Activated T-cell treated with anti-CD3 and anti-CD28 coated beads, Interleukin-2, amount 50 U/mL, for 72 hours (primary cell): ENCODE data around the gene MSH3. TPM values are rescaled to one million over a fixed set of nuclear protein-coding genes. Genes with fewer than 3 reads are reported as not detected.

ENCODE experiments used
- ATAC-seq, 2 donors: fragments of 150-1000 bp; cut with Tn5 transposase; replicated peaks in 1 of 2; 2 replicates each; pipeline ENCODE4 v1.10.0; 2021; ENCODE audit warnings: moderate library complexity in 2 of 2, mild to moderate bottlenecking in 1 of 2
- DNase-seq, 2 donors: peaks; one replicate each; pipeline ENCODE4 v3.0.0; 2021 to 2022; ENCODE audit warnings: mixed read lengths in 1 of 2
- H3K27ac Mint-ChIP-seq: one replicate; pipeline ENCODE4 v1.8.0; 2022; ENCODE audit warnings: mild to moderate bottlenecking, moderate library complexity, mixed read lengths
- H3K27me3 Mint-ChIP-seq: one replicate; pipeline ENCODE4 v1.8.0; 2022; ENCODE audit warnings: low read depth, mixed read lengths
- H3K36me3 Mint-ChIP-seq, 2 donors: one replicate each; pipeline ENCODE4 v1.8.0; 2022; ENCODE audit warnings: mixed read lengths in 2 of 2, mild to moderate bottlenecking in 1 of 2; ENCODE audit not compliant: insufficient read depth in 2 of 2
- H3K4me1 Mint-ChIP-seq: one replicate; pipeline ENCODE4 v1.8.0; 2022; ENCODE audit warnings: low read depth, mixed read lengths
- H3K4me3 Mint-ChIP-seq, 2 donors: one replicate each; pipeline ENCODE4 v1.8.0; 2022; ENCODE audit warnings: mild to moderate bottlenecking in 2 of 2, mixed read lengths in 2 of 2, moderate library complexity in 2 of 2
- H3K9me3 Mint-ChIP-seq, 2 donors: one replicate each; pipeline ENCODE4 v1.8.0; 2022; ENCODE audit warnings: mixed read lengths in 2 of 2
- total RNA-seq, 2 donors: library from RNA; stranded (reverse); gene quantifications; one replicate each; pipeline ENCODE4 v1.2.3, GENCODE V29; 2022

Gene MSH3
- total RNA-seq, 2 donors from 2014 or later, result 22.0 to 24.4 TPM

DNA sequence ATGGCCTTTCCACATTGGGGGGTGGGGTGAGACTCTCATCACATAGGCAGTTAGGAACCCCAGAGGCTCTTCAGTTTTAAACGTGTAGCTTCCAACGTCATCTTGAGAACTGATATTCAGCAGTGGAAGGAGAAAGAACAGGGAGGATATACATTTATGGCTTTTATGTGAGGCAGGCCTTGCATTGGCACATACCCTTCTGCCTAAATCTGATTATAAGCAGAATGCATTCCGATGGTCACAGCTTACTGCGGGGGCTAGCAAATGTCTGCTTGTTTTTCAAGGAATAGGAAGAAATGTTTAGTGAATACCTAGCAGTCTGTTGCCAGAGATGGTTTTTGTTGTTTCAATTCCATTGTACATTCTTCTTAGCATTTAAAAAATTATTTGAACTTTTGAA is 99.3 kb downstream of the MSH3 start:
- Mint-ChIP-seq H3K27me3 (no peaks in the 10 kb centered on the region), H3K4me1 (peaks cover 47% of the 10 kb centered on the region), H3K36me3 (peaks cover 6 to 18% of the 10 kb centered on the region in 2 donors), H3K9me3 (peaks cover 0 to 2% of the 10 kb centered on the region in 2 donors), H3K4me3 (no peak overlapping the region), H3K27ac (no peak overlapping the region)
- ATAC-seq (no peak), DNase-seq (no peak)

DNA sequence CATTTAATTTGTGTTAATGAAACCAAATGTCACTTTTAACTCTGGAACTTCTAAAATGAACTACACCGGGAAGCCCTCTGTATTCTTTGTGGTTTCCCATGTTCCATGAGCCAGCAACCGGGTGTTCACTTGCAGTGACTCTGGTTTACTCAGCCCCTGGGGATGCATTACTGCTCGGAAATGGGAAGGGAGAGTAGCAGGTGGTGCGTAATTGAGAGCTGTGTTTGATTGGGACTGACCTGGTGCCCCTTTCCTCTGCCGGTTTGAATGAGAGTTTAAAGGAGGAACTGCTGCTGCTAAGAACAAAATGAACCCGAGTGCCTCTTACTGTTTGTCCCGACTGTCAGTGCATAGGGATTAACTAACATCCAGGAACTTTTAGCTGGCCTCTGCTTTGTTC is 100.4 kb downstream of the MSH3 start:
- H3K9me3 Mint-ChIP-seq, result peaks cover 0 to 2% of the 10 kb centered on the region in 2 donors
- peaks cover 59% of the 10 kb centered on the region for H3K4me1 Mint-ChIP-seq
- H3K4me3 Mint-ChIP-seq, result peak overlapping the region; percentile 77 to 90
- peak overlapping the region; percentile 96 for H3K27ac Mint-ChIP-seq
- peak; percentile 45 to 55 for ATAC-seq
- no peaks in the 10 kb centered on the region for H3K27me3 Mint-ChIP-seq
- DNase-seq, result peak; percentile 44 to 57
- peaks cover 10 to 18% of the 10 kb centered on the region in 2 donors for H3K36me3 Mint-ChIP-seq

DNA sequence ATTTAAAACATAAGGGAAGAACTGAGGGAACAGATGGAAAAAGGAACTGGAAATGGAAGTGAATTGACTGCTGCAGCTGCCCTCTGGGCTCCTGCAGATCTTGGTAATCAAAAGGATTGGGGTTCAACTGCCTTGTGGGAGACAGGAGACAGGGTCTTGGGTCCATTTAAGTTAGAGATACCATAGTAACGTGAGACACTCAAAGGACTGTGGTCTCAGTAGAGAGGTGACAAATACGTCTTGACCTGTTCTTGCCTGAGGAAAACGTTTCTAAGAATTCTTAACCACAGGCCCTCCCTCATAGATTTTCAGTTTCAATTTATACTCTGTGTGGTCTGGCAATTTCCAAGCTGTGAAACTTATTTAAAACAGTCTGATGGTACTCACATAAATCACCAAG is 101.2 kb downstream of the MSH3 start:
- Mint-ChIP-seq H3K4me3 (peak overlapping the region; percentile 77 to 90), H3K9me3 (peaks cover 0 to 2% of the 10 kb centered on the region in 2 donors), H3K36me3 (peaks cover 10 to 17% of the 10 kb centered on the region in 2 donors), H3K27me3 (no peaks in the 10 kb centered on the region), H3K27ac (peak overlapping the region; percentile 96), H3K4me1 (peaks cover 66% of the 10 kb centered on the region)
- DNase-seq (peak; percentile 31 to 48), ATAC-seq (peak; percentile 78 to 79)

DNA sequence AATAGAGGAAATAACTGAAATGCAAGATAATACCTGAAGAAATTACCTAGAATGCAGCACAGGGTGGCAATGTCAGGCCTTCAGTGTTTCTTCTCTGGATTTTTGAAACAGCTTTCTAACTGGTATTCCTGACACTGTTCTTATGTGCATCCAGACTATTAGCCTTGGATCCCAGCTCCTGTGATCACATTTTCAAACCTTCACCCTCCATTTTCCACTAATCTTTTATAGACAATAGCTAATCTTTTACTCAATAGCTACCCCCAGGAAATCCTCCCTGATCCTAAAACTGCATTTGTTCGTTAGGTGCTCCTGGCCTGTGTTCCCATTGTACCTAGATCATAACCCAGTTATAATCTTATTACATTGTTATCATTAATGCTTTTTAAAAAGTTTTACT is 101.8 kb downstream of the MSH3 start:
- H3K9me3 Mint-ChIP-seq, result peaks cover 0 to 2% of the 10 kb centered on the region in 2 donors
- DNase-seq, result no peak
- peak overlapping the region; percentile 77 to 90 for H3K4me3 Mint-ChIP-seq
- no peaks in the 10 kb centered on the region for H3K27me3 Mint-ChIP-seq
- peak overlapping the region; percentile 96 for H3K27ac Mint-ChIP-seq
- H3K4me1 Mint-ChIP-seq, result peaks cover 73% of the 10 kb centered on the region
- ATAC-seq, result no peak
- H3K36me3 Mint-ChIP-seq, result peaks cover 9 to 19% of the 10 kb centered on the region in 2 donors

DNA sequence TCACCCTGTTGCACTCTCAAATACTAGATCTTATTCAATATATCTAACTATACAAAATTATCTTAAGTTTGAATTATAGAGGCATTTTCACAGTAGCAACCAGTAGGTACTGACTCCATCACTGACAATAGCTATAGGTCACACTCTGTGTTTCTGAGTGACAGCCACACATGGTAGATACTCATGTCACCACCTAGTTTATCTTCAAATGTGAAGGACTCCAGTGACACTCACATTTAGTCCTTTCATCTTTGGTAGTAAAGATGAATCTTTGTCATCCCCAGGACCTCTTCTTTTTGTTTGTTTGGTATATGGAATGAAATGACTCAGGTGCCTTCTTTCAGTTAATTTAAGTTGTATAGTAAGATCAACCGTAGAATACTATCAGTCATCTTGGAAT is 102.8 kb downstream of the MSH3 start:
- Mint-ChIP-seq H3K27ac (peak overlapping the region; percentile 16), H3K9me3 (no peaks in the 10 kb centered on the region), H3K4me1 (peaks cover 75% of the 10 kb centered on the region), H3K36me3 (peaks cover 9 to 15% of the 10 kb centered on the region in 2 donors), H3K27me3 (no peaks in the 10 kb centered on the region), H3K4me3 (peak overlapping the region in 1 of 2 donors; percentile 7)
- ATAC-seq (peak; percentile 81 to 82), DNase-seq (peak in 1 of 2 donors; percentile 38)

DNA sequence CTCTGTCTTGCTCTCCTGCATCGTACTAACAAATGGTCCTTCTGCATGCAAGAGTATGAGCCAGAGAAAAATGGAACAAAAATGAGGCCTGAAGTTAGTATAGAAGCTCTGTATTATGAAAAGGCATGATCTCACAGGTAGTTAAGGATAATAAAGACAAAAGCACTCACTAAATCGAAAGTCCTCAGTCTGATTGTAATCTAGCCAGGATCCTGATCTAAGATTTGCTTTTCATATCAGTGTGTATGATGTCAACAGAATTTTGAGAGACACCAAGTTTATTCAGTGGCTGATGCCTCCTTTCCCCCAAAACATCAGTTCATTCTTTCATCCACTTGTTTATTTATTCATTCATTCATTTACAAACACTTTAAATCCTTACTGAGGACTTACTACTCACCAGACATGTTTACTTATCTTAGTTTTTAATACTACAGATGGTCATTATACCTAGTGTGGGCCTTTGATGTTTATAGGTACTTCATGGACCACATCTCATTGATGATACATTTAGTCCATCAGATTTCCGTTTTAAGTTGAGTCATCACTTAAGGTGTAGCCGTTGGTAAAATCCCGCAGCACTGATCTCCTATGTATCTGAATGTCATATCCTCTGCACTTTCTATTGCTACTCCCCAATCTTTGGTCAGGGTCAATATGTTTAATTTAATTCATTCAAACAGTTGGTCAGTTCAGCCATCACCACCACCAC is 105.6 kb downstream of the MSH3 start:
- peak; percentile 34 to 41 for ATAC-seq
- H3K9me3 Mint-ChIP-seq, result no peaks in the 10 kb centered on the region
- peaks cover 7 to 13% of the 10 kb centered on the region in 2 donors for H3K36me3 Mint-ChIP-seq
- peak overlapping the region; percentile 81 for H3K27ac Mint-ChIP-seq
- H3K27me3 Mint-ChIP-seq, result no peaks in the 10 kb centered on the region
- H3K4me3 Mint-ChIP-seq, result peak overlapping the region; percentile 49 to 72
- DNase-seq, result peak in 1 of 2 donors; percentile 19
- peaks cover 69% of the 10 kb centered on the region for H3K4me1 Mint-ChIP-seq

DNA sequence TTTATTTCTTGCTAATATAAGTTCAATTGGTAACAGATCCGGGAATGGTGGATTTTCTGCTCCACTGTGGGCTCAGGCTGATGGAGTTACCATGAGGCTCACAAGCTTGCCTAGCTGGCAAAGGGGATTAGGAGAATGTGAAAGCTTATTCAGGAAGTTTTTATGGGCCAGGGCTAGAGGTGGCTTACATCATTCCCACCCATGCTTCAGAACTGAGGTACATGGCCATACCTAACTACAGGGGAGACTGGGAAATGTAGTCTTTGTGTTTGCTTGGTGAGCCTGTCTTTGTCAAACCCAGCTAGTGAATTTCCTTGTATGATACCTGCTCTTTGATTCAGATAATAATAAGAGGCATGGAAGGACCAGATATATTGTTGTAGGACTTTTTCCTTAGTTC is 106.2 kb downstream of the MSH3 start:
- Mint-ChIP-seq H3K4me1 (peaks cover 63% of the 10 kb centered on the region), H3K27me3 (no peaks in the 10 kb centered on the region), H3K27ac (peak overlapping the region; percentile 11), H3K4me3 (peak overlapping the region in 1 of 2 donors; percentile 72), H3K9me3 (no peaks in the 10 kb centered on the region), H3K36me3 (peaks cover 7 to 13% of the 10 kb centered on the region in 2 donors)
- no peak for DNase-seq
- no peak for ATAC-seq

DNA sequence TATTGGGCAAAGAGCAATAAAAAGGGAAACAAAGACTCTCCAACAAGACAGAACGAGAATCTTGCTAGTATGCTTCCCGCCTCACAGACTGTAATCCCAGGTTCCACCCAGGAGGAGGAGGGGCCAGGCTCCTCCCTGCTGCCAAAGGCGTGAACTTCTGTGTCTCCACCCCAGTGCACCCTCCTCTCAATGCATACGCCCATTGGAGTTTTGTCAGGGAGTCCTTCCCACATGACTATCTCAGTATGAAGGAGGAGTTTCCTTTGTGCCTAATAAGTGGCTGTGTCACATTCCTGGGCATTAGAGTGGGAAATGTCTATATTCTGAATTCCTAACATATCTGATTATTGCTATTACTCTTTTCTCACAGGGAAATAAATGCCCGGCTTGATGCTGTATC is 106.7 kb downstream of the MSH3 start:
- Mint-ChIP-seq H3K27ac (no peak overlapping the region), H3K27me3 (no peaks in the 10 kb centered on the region), H3K4me3 (no peak overlapping the region), H3K9me3 (no peaks in the 10 kb centered on the region), H3K36me3 (peaks cover 7 to 14% of the 10 kb centered on the region in 2 donors), H3K4me1 (peaks cover 58% of the 10 kb centered on the region)
- no peak for DNase-seq
- ATAC-seq, result no peak

DNA sequence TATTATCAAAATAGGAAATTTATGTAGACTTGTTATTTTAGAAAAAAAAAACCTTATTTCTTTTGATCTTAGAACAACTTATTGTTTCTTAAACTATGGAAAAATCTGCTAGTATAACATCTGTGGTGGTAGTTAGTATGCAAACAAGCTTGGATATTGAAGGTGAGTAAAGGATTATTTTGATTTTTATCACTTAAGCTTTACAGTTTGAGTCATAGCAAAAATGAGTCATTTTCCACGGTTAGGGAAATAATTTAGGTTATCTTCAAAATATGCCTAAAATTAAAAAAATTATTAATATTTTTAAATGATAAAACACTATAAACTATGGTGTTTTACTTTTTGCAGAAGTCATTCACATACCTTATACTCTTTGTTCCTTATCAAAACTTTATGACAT is 107.5 kb downstream of the MSH3 start:
- Mint-ChIP-seq H3K4me1 (peaks cover 50% of the 10 kb centered on the region), H3K36me3 (peaks cover 7 to 14% of the 10 kb centered on the region in 2 donors), H3K9me3 (no peaks in the 10 kb centered on the region), H3K27me3 (no peaks in the 10 kb centered on the region), H3K4me3 (no peak overlapping the region), H3K27ac (no peak overlapping the region)
- no peak for DNase-seq
- ATAC-seq, result no peak

DNA sequence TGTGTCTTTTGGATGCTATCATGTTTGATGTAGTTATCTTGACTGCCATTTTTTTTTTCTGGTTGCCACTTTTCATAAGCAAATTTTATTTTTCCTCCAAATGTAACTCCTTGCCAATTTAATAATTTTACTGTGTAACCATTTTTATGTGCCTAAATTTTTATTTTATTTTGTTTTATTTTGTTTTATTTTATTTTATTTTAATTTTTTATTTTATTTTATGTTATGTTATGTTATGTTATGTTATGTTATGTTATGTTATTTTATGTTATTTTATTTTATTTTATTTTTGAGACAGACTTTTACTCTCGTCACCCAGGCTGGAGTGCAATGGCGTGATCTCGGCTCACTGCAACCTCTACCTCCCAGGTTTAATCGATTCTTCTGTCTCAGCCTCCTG is 108.1 kb downstream of the MSH3 start:
- peaks cover 44% of the 10 kb centered on the region for H3K4me1 Mint-ChIP-seq
- no peaks in the 10 kb centered on the region for H3K27me3 Mint-ChIP-seq
- DNase-seq (no peak), ATAC-seq (no peak)
- H3K9me3 Mint-ChIP-seq, result no peaks in the 10 kb centered on the region
- H3K27ac Mint-ChIP-seq, result no peak overlapping the region
- peaks cover 7 to 14% of the 10 kb centered on the region in 2 donors for H3K36me3 Mint-ChIP-seq
- no peak overlapping the region for H3K4me3 Mint-ChIP-seq

DNA sequence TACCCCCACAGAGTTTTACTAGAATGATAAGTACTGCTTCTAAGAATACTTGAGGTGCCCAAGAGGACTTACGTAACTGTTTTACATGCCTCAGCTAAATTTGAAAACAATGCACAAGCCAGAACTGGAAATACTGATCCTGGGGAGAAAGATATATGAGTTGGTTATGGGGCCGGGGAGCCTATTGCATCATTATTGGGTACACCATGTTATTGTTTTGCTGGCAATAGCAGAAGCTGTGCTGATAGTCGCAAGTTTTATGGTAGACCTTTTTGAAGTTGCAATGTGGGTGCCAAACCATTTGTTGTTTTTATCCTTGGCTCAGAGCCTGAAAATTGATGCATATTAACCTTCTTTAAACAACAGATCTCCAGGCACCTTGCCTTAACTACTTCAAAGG is 108.8 kb downstream of the MSH3 start:
- Mint-ChIP-seq H3K27me3 (no peaks in the 10 kb centered on the region), H3K4me1 (peaks cover 37% of the 10 kb centered on the region), H3K4me3 (no peak overlapping the region), H3K27ac (no peak overlapping the region), H3K9me3 (no peaks in the 10 kb centered on the region), H3K36me3 (peaks cover 4 to 10% of the 10 kb centered on the region in 2 donors)
- no peak for DNase-seq
- ATAC-seq, result no peak

DNA sequence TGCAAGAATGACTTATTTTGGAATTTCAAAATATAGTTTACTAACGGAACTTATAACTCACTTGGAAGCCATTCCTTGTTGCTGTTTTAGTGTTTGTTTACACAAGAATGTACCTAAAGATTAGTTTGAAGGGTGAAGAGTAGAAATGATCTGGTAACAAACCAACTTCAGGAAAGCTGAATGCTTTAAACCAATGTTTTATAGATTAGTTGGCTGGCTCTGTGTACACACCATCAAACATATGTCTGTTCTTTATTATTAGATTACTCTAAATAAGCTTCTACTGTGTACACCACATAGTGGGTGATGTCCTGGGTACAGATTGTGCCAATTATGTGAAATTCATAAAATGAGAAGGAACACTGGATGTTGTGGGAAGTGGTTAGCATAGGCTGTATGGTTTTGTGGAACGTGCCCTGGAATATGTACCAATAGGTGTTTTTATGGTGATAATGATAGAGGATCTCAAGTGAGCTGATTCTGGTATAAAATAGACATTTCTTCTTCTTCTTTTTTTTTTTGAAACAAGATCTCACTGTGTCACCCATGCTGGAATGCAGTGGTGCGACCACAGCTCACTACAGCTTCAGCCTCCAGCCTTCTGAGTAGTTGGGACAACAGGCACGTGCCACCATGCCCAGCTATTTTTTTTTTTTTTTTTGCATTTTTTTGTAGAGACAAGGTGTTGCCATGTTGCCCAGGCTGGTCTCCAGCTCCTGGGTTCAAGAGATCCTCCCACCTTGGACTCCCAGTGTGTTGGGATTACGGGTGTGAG is 109.6 kb downstream of the MSH3 start:
- peaks cover 4 to 12% of the 10 kb centered on the region in 2 donors for H3K36me3 Mint-ChIP-seq
- no peaks in the 10 kb centered on the region for H3K27me3 Mint-ChIP-seq
- H3K4me1 Mint-ChIP-seq, result peaks cover 29% of the 10 kb centered on the region
- no peak for ATAC-seq
- H3K27ac Mint-ChIP-seq, result no peak overlapping the region
- H3K9me3 Mint-ChIP-seq, result no peaks in the 10 kb centered on the region
- DNase-seq, result no peak
- H3K4me3 Mint-ChIP-seq, result no peak overlapping the region

DNA sequence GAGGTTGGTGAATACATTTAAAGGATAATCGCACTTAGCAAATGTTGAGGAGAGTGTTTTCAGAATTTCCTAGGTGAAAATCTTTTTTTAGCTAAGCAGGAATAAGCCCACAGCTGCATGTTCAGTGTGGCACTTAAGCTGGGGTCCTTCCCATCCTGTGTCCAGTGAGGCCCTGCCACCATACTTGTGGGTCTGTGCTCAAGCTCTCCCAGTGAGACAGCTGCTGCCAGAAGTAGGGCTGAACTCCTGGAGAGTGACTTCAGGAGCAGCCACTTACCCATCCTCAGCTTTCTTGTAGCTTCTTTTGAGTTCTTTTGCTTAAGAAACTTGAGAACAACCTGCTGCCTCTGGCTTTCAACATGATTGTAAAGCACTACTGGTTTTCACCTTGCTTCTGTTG is 110.3 kb downstream of the MSH3 start:
- Mint-ChIP-seq H3K4me1 (peaks cover 22% of the 10 kb centered on the region), H3K36me3 (peaks cover 0 to 12% of the 10 kb centered on the region in 2 donors), H3K9me3 (no peaks in the 10 kb centered on the region)

More for the DNA sequence above, 110.3 kb downstream of the MSH3 start:
- DNase-seq, result no peak
- no peak overlapping the region for H3K27ac Mint-ChIP-seq
- no peak for ATAC-seq
- H3K27me3 Mint-ChIP-seq, result no peaks in the 10 kb centered on the region
- no peak overlapping the region for H3K4me3 Mint-ChIP-seq
